Subcutaneous preadipocyte (primary cell): Measurements from ENCODE around the gene ABRAXAS1. TPM values are rescaled to one million over a fixed set of nuclear protein-coding genes. Genes with fewer than 3 reads are reported as not detected.

Source experiments
- total RNA-seq: library from RNA; depleted of rRNA; stranded (reverse); fragments of >200 nt; gene quantifications from 2 replicates; pipeline ENCODE4 v1.2.3, GENCODE V29; 2012

ABRAXAS1 gene
- total RNA-seq: 13.6 and 15.2 TPM in 2 replicates

DNA sequence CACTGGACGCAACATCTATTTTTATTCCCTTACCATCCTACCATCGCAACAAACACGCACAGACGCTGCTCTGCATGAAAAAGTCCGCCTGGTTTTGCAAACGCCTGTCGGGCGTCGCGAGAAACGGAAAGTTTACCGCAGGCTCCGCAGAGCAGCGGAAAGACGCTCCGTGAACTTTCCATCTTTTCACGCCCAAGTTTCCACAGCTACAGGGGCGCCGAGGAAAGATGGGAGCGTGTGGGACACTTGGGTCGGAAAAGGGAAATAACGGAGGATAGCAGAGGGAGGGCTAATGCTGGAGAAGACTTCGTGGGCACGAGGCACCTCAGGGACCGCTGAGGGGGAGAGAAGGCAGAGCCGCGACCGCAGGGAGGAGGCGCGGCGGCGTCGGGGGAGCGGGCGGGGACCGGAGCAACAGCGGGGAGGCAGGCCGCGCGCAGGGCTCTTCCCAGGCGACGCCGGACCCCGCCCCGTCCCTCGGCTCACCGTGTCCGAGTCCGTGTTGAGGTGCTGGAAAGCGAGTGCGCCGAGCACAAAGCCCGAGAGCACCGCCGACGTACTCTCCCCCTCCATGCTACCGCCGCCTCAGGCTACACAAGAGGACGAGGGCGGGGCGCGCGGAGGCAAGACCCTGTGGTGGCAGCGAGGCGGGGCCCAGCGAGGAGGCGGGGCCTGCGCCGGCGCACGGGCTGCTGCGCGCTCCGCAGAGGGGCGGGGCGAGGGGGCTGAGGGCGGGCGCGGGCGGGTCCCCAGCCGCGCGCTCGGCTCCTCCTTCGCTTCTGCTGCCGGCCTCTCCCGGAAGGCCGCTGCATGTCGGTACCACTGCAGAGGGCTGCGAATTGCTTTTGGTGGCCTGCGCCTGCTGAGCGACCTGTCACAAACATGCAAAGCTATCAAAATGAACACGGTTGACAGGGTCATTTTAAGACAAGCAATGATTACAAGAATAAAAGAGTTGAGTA is at the start of gene ABRAXAS1:
ABRAXAS1 (minus strand) TSS at position 601 of the 962 bp plus-strand sequence; CDS start at position 573, 28 bp downstream.

GRCh38 chr4:83455281-83456183 is 29.4 kb downstream of the ABRAXAS1 start, which contains the start of the genes HELQ and MRPS18C:
HELQ (minus strand) TSS chr4:83455823; CDS start chr4:83455693, 130 bp downstream.
MRPS18C (plus strand) TSS chr4:83456058; CDS start chr4:83456078, 20 bp downstream.

Other genes with a start within 250 kb of the ABRAXAS1 start
- gene COQ2, start 200.3 kb downstream of the ABRAXAS1 start, total RNA-seq: 15.4 and 25.2 TPM in 2 replicates
- 1.8 and 3.7 TPM in 2 replicates for gene HPSE, start 150.3 kb downstream of the ABRAXAS1 start, total RNA-seq
- gene HELQ, start 29.3 kb downstream of the ABRAXAS1 start, total RNA-seq: 11.3 and 15.4 TPM in 2 replicates
- gene MRPS18C, start 29.0 kb downstream of the ABRAXAS1 start, total RNA-seq: 15.2 and 20.6 TPM in 2 replicates
- gene GPAT3, start 51.0 kb upstream of the ABRAXAS1 start, total RNA-seq: 8.1 and 28.5 TPM in 2 replicates